Progenitor cell of endocrine pancreas (in vitro differentiated cells): ENCODE measurements around the gene MR1. TPM values are rescaled to one million over a fixed set of nuclear protein-coding genes. Genes with fewer than 3 reads are reported as not detected.

Source experiments
- DNase-seq: peaks from one replicate; pipeline ENCODE4 v3.0.0; 2021; ENCODE audit warnings: low spot score; ENCODE audit not compliant: unreplicated experiment
- H3K27ac Mint-ChIP-seq: 2 replicates; pipeline ENCODE4 v1.8.0; 2021; ENCODE audit warnings: mild to moderate bottlenecking, moderate library complexity, mixed read lengths
- H3K27me3 Mint-ChIP-seq: 2 replicates; pipeline ENCODE4 v1.8.0; 2021; ENCODE audit warnings: mixed read lengths
- H3K36me3 Mint-ChIP-seq: 2 replicates; pipeline ENCODE4 v1.8.0; 2022; ENCODE audit warnings: mixed read lengths; ENCODE audit not compliant: insufficient read depth
- H3K4me1 Mint-ChIP-seq: 2 replicates; pipeline ENCODE4 v1.8.0; 2021; ENCODE audit warnings: low read depth, mixed read lengths
- H3K4me3 Mint-ChIP-seq: 2 replicates; pipeline ENCODE4 v1.8.0; 2021; ENCODE audit warnings: low read depth, mild to moderate bottlenecking, moderate library complexity, mixed read lengths
- H3K9me3 Mint-ChIP-seq: 2 replicates; pipeline ENCODE4 v1.8.0; 2021; ENCODE audit warnings: low read depth, mixed read lengths
- total RNA-seq: library from RNA; stranded (reverse); gene quantifications from 2 replicates; pipeline ENCODE4 v1.2.1, GENCODE V29; 2021
- TF ChIP-seq, protein P1 (sequence below): fragments of 200-600 bp; sonication (generic); IDR thresholded peaks from one replicate; pipeline ENCODE4 v1.5.0; 2021; ENCODE audit warnings: antibody characterized with exemption, mild to moderate bottlenecking; ENCODE audit not compliant: unreplicated experiment

MR1 gene
- total RNA-seq, 1 donor from 2014 or later: 0.57 TPM

DNA sequence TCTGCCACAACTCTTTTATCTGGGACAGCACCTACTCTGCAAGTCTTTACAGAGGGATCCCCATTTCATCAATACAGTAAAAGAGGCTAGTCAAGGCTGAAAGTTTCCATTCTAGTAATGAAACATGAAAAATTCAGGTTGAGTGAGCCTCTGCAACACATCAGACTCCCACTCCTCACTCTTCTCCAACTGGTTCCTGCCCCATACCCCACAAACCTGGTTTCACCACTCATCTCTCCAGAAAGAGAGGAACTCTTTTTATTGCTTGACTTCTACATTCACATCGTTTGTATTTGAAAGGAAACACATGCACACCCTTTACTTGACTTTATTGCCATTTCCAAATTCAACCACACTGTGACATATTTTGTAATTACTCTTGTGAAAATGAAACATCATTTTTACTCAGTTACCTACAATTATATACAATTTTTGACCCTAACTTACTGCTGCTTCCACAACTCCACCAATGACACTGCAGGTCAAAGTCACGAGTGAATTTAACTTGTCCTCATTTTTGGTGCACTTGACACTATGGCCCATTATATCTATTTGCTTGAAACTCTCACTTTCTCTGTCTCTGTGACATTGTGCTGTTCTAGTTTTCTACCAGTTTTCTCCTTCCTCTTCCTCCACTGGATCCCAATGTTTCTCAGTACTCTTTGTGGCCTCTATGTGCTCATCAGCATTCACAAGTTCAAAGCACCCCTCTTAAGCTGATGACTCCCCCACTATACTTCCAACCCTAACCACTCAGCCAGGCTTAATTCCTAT, 19.1 kb upstream of the MR1 start:
- Mint-ChIP-seq H3K36me3 (peaks cover 4% of the 10 kb centered on the region), H3K9me3 (no peaks in the 10 kb centered on the region), H3K4me1 (peaks cover 4% of the 10 kb centered on the region), H3K4me3 (no peak overlapping the region), H3K27ac (no peak overlapping the region), H3K27me3 (no peaks in the 10 kb centered on the region)
- TF ChIP-seq, protein P1, sequence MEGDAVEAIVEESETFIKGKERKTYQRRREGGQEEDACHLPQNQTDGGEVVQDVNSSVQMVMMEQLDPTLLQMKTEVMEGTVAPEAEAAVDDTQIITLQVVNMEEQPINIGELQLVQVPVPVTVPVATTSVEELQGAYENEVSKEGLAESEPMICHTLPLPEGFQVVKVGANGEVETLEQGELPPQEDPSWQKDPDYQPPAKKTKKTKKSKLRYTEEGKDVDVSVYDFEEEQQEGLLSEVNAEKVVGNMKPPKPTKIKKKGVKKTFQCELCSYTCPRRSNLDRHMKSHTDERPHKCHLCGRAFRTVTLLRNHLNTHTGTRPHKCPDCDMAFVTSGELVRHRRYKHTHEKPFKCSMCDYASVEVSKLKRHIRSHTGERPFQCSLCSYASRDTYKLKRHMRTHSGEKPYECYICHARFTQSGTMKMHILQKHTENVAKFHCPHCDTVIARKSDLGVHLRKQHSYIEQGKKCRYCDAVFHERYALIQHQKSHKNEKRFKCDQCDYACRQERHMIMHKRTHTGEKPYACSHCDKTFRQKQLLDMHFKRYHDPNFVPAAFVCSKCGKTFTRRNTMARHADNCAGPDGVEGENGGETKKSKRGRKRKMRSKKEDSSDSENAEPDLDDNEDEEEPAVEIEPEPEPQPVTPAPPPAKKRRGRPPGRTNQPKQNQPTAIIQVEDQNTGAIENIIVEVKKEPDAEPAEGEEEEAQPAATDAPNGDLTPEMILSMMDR: no peak
- no peak for DNase-seq

DNA sequence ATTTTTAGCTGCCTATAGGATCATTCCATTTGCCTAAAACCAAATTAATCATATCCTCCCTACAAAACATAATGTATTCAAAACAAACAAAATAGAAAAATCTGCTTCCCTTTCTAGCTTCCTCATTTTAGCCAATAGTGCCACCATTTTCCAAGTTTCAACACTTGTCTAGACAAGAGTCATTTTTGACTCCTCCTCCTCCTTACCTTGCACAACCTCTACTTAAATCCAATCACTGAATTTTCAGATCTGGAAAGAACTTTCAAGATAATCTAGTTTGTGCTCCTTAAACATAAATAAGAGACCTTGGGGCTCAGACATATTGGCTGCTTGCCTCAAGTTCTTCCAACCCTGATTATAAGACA, 18.6 kb upstream of the MR1 start:
- no peaks in the 10 kb centered on the region for H3K9me3 Mint-ChIP-seq
- TF ChIP-seq, protein P1: no peak
- no peaks in the 10 kb centered on the region for H3K27me3 Mint-ChIP-seq
- H3K4me3 Mint-ChIP-seq: no peak overlapping the region
- no peak for DNase-seq
- H3K4me1 Mint-ChIP-seq: peaks cover 5% of the 10 kb centered on the region
- no peak overlapping the region for H3K27ac Mint-ChIP-seq
- peaks cover 4% of the 10 kb centered on the region for H3K36me3 Mint-ChIP-seq

DNA sequence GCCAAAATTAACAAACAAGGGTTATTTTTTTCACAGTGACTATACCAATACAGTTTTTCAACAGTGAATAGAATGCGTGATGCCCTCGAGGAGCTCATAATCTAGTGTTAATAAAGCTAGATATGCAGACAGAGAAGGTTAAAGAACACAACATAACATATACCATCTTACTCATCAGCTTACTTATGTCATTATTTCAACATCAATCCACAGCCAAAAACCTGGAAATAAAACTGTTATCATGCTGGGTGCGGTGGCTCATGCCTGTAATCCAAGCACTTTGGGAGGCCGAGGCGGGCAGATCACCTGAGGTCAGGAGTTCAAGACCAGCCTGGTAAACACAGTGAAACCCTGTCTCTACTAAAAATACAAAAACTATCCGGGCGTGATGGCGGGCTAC, 17.2 kb upstream of the MR1 start:
- TF ChIP-seq, protein P1: no peak
- H3K27me3 Mint-ChIP-seq: no peaks in the 10 kb centered on the region
- H3K27ac Mint-ChIP-seq: no peak overlapping the region
- DNase-seq: no peak
- peaks cover 17% of the 10 kb centered on the region for H3K4me1 Mint-ChIP-seq
- H3K4me3 Mint-ChIP-seq: no peak overlapping the region
- H3K36me3 Mint-ChIP-seq: peaks cover 4% of the 10 kb centered on the region
- no peaks in the 10 kb centered on the region for H3K9me3 Mint-ChIP-seq

DNA sequence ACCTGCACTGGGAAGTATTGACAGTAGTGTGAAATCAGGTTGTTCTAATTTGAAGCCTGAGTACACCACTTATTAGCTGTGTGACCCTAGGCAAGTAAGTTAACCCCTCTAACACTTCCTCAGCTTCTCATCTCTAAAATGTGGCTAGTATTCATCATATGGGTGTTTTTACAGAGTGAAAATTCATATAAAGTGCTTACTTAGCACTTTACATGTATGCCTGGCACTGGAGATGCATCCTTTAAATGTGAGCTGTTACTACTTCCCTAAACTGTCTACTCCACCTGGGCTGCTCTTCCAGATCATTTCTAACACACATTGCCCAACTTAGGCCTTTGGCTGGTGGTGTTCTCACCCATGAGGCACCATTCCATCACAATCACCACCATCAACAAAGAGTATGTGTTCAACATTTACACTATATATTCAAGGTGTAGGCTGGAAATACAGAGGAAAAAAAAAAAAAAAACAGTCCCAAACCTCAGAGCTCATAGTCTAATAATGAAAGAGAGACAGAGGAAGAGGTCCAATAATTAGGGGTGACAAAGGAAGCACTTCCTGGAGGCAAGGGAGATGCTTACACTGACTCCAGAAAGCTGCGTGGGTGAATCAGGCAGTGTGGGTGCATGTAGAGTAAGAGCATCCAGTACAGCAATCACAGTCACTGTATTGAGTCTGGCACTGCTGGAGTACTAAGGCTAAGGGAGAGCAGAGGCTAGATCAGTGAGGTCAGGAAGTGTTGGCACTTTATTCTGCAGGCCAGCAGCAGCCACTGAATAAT, 14.7 kb upstream of the MR1 start:
- TF ChIP-seq, protein P1: no peak
- Mint-ChIP-seq H3K4me1 (peaks cover 18% of the 10 kb centered on the region), H3K36me3 (peaks cover 4% of the 10 kb centered on the region), H3K27me3 (no peaks in the 10 kb centered on the region), H3K27ac (no peak overlapping the region), H3K9me3 (no peaks in the 10 kb centered on the region), H3K4me3 (peak overlapping the region; percentile 12)
- no peak for DNase-seq

DNA sequence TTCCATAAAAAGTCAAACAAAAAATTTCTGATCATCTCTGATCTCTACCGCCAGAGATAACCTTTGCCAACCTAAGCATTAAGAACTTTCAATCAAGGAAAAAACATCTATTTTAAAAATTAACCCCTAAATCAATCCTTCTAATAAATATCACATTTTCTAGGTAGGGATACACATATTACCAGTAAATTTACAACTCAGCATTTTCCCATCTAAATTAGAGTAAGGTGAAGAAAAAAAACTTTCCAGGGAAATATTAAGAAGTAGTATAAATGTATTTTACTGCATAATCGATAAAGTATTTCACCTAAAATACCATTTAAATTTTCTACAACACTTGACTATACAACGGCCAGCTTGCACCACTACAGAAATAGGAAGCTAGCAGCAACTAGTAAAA, 12.6 kb upstream of the MR1 start:
- no peaks in the 10 kb centered on the region for H3K9me3 Mint-ChIP-seq
- H3K4me3 Mint-ChIP-seq: peak overlapping the region; percentile 97
- peaks cover 4% of the 10 kb centered on the region for H3K36me3 Mint-ChIP-seq
- DNase-seq: no peak
- H3K27ac Mint-ChIP-seq: peak overlapping the region; percentile 99
- TF ChIP-seq, protein P1: no peak
- peaks cover 10% of the 10 kb centered on the region for H3K27me3 Mint-ChIP-seq
- peaks cover 18% of the 10 kb centered on the region for H3K4me1 Mint-ChIP-seq
